ENCODE results near the gene C2orf92.

C2orf92 gene

DNA sequence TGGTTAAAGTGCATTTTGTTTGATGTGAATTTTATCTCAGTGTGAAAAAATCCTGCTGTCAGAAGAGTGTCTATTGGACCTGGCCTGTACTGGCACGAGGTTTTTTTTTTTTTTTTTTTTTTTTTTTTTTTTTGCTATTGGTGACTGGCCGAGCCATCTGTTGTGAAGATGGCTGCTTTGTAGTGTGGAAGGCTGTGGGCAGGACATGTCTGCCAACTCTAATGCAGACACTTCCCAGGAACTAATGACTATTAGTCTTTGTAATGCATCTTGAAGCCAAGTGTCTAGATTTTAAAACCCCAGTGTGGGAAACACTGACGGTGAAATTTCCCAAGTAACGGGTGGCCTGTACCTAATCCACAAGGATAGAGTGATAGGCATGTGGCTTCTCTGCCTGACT is 78.2 kb downstream of the C2orf92 start:
- peak; percentile 30 for DNase-seq

DNA sequence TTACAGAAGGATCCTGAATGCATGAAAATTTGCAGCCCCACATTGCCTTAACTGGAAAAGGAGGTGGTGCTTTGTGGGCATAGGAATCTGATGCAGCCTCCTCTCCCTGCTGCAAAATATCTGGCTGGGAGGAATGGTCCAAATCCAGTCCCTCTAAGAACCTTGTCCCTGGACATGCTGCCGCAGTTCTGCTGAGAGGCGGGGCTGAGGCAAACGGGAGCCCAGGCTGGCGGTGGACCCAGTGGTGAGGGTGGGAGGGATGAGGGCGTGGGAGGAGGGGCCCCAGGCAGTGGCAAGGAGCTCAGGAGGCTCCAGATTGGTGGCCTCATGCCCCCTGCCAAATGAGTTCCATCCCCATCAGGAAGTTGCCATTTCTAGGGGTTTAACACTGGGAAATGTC is 80.1 kb downstream of the C2orf92 start:
- DNase-seq: no peak

DNA sequence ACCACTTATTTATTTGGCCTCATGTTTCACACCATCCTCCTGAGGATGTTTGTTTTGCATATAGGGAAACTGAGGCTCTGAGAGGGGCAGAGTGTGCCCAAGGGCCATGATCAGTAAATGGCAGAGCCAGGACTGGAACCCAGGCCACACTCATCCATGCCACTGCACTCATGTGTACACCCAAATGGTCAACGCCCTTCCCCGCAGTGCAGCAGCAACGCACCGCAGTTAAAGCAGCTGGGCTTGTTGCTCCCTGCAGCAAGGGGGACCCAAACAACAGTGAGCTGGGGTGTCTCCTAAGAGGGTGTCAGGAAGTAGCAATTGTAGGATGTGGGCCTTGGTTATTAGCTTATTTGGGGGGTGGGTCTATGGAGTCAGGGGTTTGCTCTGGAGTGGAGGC is 80.5 kb downstream of the C2orf92 start:
- no peak for DNase-seq

DNA sequence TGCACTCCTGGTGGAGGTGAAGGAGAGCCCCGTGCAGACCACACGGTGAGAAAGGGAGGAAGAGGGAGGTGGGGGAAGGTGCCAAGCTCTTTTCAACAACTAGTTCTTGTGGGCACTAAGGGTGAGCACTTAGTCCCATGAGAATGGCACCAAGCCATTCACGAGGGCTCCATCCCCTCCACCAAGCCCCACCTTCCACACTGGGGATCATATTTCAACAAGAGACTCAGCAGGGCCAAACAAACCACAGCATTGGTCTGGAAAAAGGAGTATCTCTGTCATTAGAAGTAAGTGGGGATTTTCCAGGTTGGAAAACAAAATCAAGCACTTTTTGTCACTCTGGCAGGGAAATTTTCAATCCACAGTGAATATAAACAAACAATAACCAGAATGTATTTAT is 82.2 kb downstream of the C2orf92 start:
- DNase-seq: peak; percentile 21
